MM.1S (cell line): ENCODE data around the gene GATB.

ENCODE experiments used
- EZH2 ChIP-seq: fragments of 300-600 bp; sonication (generic); optimal IDR thresholded peaks from 2 replicates; pipeline ENCODE3; 2017; ENCODE audit warnings: low read depth, mild to moderate bottlenecking, antibody characterized with exemption, low read length, mixed read lengths
- EZH2phosphoT487 ChIP-seq: fragments of 300-600 bp; sonication (generic); IDR thresholded peaks from 2 replicates; pipeline ENCODE4 v1.6.1; 2018; ENCODE audit warnings: antibody characterized with exemption, low read length
- TF ChIP-seq, protein P1 (sequence below): fragments of 300-600 bp; sonication (generic); IDR thresholded peaks from 2 replicates; pipeline ENCODE4 v1.5.1; 2016; ENCODE audit warnings: antibody characterized with exemption, low read length, mixed read lengths

GRCh38 chr4:151807220-151807619, 46.4 kb upstream of the GATB start:
- TF ChIP-seq, protein P1, sequence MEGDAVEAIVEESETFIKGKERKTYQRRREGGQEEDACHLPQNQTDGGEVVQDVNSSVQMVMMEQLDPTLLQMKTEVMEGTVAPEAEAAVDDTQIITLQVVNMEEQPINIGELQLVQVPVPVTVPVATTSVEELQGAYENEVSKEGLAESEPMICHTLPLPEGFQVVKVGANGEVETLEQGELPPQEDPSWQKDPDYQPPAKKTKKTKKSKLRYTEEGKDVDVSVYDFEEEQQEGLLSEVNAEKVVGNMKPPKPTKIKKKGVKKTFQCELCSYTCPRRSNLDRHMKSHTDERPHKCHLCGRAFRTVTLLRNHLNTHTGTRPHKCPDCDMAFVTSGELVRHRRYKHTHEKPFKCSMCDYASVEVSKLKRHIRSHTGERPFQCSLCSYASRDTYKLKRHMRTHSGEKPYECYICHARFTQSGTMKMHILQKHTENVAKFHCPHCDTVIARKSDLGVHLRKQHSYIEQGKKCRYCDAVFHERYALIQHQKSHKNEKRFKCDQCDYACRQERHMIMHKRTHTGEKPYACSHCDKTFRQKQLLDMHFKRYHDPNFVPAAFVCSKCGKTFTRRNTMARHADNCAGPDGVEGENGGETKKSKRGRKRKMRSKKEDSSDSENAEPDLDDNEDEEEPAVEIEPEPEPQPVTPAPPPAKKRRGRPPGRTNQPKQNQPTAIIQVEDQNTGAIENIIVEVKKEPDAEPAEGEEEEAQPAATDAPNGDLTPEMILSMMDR: no peak
- TF ChIP-seq EZH2: no peak
- TF ChIP-seq EZH2phosphoT487: no peak
